BJ (cell line): ENCODE data around the gene TNFRSF1B. TPM values are rescaled to one million over a fixed set of nuclear protein-coding genes. Genes with fewer than 3 reads are reported as not detected.

Experiments used
- CTCF ChIA-PET: fragments of 350-600 bp; formaldehyde crosslinking; extraction: SDS; loops from one replicate; lab custom pipeline; 2021; ENCODE audit warnings: antibody characterized with exemption, inconsistent platforms; lab: Yijun Ruan, JAX
- POLR2A ChIA-PET: fragments of 300-600 bp; sonication (Branson Sonifier 250); formaldehyde crosslinking; extraction: SDS; loops from one replicate; lab custom pipeline; 2021; ENCODE audit warnings: antibody characterized with exemption; lab: Charles Lee
- DNase-seq: peaks from one replicate; pipeline ENCODE4 v3.0.0-alpha.2; 2011; ENCODE audit warnings: low read depth
- H3K27me3 ChIP-seq: 2 replicates; pipeline ENCODE4 v1.6.0; 2011; ENCODE audit warnings: low read length; ENCODE audit not compliant: control insufficient read depth, insufficient read depth
- H3K36me3 ChIP-seq: 2 replicates; pipeline ENCODE4 v1.5.1; 2011; ENCODE audit warnings: low read length; ENCODE audit not compliant: control insufficient read depth, insufficient read depth
- H3K4me3 ChIP-seq: 2 replicates; pipeline ENCODE4 v1.5.1; 2011; ENCODE audit warnings: low read depth, mild to moderate bottlenecking, control low read depth, low read length
- CTCF ChIP-seq: IDR thresholded peaks from 2 replicates; pipeline ENCODE4 v1.5.1; 2011; ENCODE audit warnings: low read depth, mild to moderate bottlenecking, control low read depth, inconsistent platforms, low read length, moderate library complexity; ENCODE audit not compliant: insufficient read depth
- polyA plus RNA-seq: library from polyadenylated mRNA; depleted of rRNA; stranded (reverse); fragments of >200 nt; gene quantifications from 2 replicates; pipeline ENCODE4 v1.2.3, GENCODE V29; 2011

Gene TNFRSF1B
- polyA plus RNA-seq, 1 experiment: 0.60 TPM

DNA sequence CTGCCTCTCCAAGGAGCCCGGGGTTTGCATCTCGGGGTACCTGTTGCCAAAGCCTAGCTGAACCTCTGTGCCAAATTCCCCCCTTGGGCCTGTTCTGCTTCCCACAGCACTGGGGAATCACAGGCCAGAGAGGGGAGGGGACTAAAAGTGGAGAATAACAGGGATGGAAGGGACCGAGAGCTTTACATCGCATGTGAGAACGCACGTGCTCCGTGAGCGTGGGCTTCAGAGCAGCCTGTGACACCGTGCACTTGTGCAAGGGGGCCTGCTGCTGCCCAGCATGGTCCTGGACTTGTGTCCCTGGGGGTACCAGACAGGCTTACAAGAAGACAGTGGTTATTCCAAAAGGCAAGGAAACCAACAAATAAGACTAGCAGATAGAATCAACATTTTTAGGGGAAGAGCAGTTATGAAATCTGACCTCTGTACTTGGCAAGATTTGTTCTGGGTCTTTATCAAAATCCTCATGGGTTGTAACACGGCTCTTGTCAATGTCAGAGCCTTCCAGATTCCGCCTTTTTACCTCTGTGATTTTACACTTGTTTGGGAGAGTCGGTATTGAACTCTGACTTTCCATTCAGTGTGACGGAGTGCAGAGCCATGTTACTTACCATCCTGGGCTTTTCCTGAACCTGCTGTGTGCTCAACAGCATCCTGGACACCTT lies 36.2 kb upstream of the TNFRSF1B start:
- Histone ChIP-seq H3K27me3 (peaks cover 3% of the 10 kb centered on the region), H3K36me3 (no peaks in the 10 kb centered on the region), H3K4me3 (no peak overlapping the region)
- no peak for TF ChIP-seq CTCF
- POLR2A ChIA-PET: no interaction called here
- CTCF ChIA-PET: interaction anchor here (0.8 to 1.4 kb wide), 2 partner anchors 78 to 80 kb away, joined by 3 to 4 read pairs; no protein-coding TSS in a partner anchor
- DNase-seq: no peak

DNA sequence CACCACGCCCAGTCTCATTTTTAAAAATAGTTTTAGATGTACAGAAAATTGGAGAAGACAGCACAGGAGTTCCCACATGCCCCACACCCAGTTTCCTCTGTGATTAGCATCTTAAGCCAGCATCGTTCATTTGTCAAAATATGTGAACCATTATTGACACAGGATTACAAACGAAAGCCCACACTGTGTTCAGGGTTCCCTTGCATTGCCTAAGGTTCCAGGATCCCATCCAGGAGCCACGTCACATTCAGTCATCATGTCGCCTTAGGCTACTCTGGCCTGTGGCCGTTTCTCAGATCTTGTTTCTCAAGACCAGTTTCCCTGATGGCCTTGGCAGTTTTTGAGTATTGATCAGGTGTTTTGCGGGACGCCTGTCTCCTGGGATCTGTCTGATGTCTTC lies 34.7 kb upstream of the TNFRSF1B start:
- TF ChIP-seq CTCF: no peak

GRCh38 chr1:12134716-12135115 lies 32.1 kb upstream of the TNFRSF1B start:
- POLR2A ChIA-PET: no interaction called here
- no peak overlapping the region for H3K4me3 ChIP-seq
- H3K27me3 ChIP-seq: no peaks in the 10 kb centered on the region
- no peak for TF ChIP-seq CTCF
- CTCF ChIA-PET: interaction anchor here (0.6 to 2.8 kb wide), 2 partner anchors 10 to 43 kb away, joined by 3 to 14 read pairs; no protein-coding TSS in a partner anchor
- no peaks in the 10 kb centered on the region for H3K36me3 ChIP-seq
- DNase-seq: no peak

More for the DNA sequence above, 34.7 kb upstream of the TNFRSF1B start:
- DNase-seq: peak; percentile 59
- ChIA-PET POLR2A (no interaction called here), CTCF (no interaction called here)
- H3K27me3 ChIP-seq: peaks cover 3% of the 10 kb centered on the region
- no peak overlapping the region for H3K4me3 ChIP-seq
- H3K36me3 ChIP-seq: no peaks in the 10 kb centered on the region

DNA sequence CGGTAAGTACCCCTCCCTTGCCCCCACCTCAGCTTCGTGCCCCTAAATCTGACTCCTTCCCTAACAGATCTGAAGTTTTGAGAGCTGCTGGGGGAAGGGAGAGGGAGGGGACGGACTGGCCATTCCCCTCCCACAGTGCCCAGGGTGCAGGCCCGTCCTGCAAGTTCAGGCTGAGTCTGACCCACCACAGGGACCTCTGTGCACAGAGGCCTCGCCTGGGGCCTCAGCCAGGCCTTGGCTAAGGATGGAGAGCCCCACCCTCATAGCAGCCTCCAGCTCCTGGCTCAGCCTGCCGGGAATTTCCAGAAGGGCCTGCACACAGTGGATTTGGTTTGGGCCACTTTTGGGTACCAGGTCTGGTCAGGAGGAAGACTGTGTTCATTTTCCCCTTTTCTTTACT lies 31.2 kb upstream of the TNFRSF1B start:
- Histone ChIP-seq H3K27me3 (no peaks in the 10 kb centered on the region), H3K4me3 (no peak overlapping the region), H3K36me3 (no peaks in the 10 kb centered on the region)
- DNase-seq: no peak
- ChIA-PET CTCF (interaction anchor here (0.6 to 2.8 kb wide), 3 partner anchors 11 to 42 kb away, joined by 3 to 14 read pairs (median 3); no protein-coding TSS in a partner anchor), POLR2A (no interaction called here)
- no peak for TF ChIP-seq CTCF

DNA sequence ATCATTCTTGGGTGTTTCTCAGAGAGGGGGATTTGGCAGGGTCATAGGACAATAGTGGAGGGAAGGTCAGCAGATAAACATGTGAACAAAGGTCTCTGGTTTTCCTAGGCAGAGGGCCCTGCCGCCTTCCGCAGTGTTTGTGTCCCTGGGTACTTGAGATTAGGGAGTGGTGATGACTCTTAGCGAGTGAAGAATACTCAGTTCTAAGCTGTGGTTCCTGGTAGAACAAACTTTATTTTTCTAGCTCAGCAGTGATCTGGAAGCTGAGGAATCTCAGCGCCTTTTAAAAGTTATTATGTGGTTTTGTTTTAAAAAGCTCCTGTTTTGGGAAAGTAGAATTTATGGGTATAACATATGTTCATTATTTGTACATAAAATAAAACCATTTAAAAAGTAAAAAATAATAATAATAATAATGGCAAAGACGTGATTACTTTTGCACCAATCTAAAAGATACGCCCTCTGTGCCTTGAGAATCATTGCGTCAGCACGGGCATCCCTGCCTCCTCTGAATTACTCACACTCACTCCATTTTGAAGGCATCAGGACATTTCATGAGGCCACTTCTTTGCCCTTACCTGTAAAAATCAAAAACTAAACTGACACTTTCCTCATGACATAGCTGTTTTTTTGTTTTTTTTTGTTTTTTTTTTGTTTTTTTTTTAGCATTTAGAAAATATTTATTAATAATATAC lies 29.7 kb upstream of the TNFRSF1B start:
- H3K4me3 ChIP-seq: no peak overlapping the region
- POLR2A ChIA-PET: interaction anchor here (0.6 kb wide), 1 partner anchor 229 kb away, joined by 7 read pairs; no protein-coding TSS in a partner anchor
- no peak for DNase-seq
- CTCF ChIA-PET: interaction anchor here (1.1 kb wide), 1 partner anchor 12 kb away, joined by 5 read pairs; no protein-coding TSS in a partner anchor
- no peaks in the 10 kb centered on the region for H3K36me3 ChIP-seq
- TF ChIP-seq CTCF: no peak
- no peaks in the 10 kb centered on the region for H3K27me3 ChIP-seq
